GM10266 (cell line): ENCODE data around the gene SUPT6H.
"Not testable (repeated sequence)": the region's sequence is repeated elsewhere in the genome, so short reads cannot be mapped to it uniquely, and the experiment has no call there.

Experiments used
- DNase-seq: peaks from one replicate; pipeline ENCODE4 v3.0.0; 2012; ENCODE audit errors: extremely low spot score
- TF ChIP-seq, protein P1 (sequence below): IDR thresholded peaks from 2 replicates; pipeline ENCODE4 v1.5.1; 2012; ENCODE audit warnings: mild to moderate bottlenecking, low read depth; ENCODE audit not compliant: control insufficient read depth, insufficient read depth; ENCODE audit errors: missing control alignments

The SUPT6H gene

DNA sequence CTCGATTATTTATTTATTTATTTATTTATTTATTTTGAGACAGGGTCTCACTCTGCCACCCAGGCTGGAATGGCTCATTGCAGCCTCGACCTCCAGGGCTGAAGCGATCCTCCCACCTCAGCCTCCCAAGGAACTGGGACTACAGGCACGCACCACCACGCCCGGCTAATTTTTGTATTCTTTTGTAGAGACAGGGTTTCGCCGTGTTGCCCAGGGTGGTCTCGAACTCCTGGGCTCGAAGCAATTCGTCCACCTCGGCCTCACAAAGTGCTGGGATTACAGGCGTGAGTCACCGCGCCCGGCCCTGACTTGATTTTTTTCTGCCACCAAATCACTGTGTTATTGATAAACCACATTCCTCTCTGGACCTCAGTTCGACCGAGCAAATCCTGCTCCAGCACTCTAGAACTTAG, 57.0 kb downstream of the SUPT6H start:
- TF ChIP-seq, protein P1, sequence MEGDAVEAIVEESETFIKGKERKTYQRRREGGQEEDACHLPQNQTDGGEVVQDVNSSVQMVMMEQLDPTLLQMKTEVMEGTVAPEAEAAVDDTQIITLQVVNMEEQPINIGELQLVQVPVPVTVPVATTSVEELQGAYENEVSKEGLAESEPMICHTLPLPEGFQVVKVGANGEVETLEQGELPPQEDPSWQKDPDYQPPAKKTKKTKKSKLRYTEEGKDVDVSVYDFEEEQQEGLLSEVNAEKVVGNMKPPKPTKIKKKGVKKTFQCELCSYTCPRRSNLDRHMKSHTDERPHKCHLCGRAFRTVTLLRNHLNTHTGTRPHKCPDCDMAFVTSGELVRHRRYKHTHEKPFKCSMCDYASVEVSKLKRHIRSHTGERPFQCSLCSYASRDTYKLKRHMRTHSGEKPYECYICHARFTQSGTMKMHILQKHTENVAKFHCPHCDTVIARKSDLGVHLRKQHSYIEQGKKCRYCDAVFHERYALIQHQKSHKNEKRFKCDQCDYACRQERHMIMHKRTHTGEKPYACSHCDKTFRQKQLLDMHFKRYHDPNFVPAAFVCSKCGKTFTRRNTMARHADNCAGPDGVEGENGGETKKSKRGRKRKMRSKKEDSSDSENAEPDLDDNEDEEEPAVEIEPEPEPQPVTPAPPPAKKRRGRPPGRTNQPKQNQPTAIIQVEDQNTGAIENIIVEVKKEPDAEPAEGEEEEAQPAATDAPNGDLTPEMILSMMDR: no peak
- no peak for DNase-seq

DNA sequence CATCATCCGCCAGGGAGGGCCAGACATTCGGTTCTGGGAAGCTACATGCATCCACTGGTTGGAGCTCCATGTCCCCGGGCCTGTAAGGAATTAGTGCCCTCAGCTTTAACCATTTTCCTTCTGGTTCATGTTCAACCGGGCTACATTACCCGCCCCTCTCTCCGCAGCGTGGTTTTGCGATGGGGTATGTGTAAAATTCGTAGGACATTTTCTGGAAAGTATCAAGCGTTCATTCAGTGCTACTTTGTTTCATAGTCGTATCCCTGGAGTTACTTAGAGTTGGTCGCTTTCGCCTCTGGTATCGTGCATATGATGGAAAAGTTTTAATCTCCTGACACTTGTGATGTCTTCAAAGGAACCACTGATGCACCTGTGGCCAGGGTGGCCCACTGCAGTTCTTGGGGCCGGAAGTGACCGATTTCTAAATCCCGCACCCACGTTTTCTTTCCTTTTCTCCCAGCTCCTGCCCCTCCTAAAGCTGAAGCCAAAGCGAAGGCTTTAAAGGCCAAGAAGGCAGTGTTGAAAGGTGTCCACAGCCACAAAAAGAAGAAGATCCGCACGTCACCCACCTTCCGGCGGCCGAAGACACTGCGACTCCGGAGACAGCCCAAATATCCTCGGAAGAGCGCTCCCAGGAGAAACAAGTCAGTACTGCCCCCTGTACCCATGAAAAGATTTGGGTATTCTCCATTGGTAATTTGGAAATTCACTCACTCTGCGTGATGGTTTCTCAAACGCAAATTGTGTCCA, 58.4 kb downstream of the SUPT6H start:
- TF ChIP-seq, protein P1: no peak
- DNase-seq: no peak

DNA sequence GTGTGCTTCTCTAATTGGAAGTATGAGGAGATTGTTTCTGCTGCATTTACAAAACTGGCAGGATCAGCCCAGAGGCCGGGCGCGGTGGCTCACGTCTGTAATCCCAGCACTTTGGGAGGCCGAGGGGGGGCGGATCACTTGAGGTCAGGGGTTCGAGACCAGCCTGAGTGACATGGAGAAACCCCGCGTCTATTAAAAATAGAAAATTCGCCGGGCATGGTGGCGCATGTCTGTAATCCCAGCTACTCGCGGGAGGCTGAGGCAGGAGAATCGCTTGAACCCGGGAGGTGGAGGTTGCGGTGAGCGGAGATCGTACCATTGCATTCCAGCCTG, 59.0 kb downstream of the SUPT6H start:
- not testable (repeated sequence) for DNase-seq

DNA sequence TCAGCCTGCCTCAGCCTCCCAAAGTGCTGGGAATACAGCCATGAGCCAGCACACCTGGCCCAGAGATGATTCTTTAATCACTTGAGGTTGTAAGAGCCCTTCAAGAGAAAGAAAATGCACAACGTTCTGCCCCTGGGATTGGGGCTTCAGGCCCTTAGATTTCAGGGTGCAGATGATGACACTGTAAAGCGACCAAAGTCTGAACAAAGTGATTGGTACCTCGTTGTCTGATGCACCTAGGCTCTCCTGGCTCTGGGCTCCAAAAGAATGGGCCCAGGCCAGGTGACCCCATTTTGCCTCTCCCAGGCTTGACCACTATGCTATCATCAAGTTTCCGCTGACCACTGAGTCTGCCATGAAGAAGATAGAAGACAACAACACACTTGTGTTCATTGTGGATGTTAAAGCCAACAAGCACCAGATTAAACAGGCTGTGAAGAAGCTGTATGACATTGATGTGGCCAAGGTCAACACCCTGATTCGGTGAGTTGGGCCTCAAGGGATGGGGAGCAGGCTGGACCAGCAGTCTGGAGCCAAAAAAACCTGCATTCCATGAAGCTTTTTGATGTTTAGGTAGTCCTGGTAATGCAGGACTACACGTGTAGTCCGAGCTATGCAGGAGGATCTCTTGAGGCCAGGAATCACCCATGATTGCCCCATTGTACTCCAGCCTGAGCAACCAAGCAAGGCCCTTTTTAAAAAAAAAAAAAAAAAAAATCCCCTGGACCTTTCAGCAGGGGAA, 60.6 kb downstream of the SUPT6H start:
- no peak for DNase-seq
- TF ChIP-seq, protein P1: no peak

DNA sequence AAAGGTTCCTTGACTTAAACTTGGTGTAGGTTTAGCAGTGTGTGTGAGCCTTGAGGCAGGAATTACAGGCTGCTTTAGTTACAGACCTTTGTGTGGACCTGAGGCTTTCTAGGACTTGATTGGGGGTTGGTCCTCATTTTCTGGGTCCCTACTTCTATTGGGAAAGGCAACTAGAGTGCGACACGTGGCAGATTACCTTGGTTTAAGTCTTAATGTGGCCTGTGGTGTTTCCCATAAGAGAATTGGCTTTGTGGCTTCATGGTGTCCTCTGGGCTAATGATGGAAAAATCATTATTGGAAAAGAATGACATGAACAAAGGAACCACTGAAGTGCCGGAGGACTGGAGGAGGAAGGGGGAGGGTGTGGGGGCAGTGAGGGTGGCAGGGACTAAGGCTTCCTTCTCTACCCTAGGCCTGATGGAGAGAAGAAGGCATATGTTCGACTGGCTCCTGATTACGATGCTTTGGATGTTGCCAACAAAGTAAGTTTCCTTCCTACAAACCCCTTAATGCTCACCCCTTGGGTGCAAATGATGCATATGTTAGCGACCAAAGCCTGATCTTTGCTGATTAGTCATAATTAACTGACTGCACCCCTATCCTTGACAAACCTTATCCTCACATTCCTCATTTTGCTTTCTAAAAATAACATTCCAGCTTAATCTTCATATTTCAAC, 61.3 kb downstream of the SUPT6H start:
- DNase-seq: no peak
- TF ChIP-seq, protein P1: no peak

DNA sequence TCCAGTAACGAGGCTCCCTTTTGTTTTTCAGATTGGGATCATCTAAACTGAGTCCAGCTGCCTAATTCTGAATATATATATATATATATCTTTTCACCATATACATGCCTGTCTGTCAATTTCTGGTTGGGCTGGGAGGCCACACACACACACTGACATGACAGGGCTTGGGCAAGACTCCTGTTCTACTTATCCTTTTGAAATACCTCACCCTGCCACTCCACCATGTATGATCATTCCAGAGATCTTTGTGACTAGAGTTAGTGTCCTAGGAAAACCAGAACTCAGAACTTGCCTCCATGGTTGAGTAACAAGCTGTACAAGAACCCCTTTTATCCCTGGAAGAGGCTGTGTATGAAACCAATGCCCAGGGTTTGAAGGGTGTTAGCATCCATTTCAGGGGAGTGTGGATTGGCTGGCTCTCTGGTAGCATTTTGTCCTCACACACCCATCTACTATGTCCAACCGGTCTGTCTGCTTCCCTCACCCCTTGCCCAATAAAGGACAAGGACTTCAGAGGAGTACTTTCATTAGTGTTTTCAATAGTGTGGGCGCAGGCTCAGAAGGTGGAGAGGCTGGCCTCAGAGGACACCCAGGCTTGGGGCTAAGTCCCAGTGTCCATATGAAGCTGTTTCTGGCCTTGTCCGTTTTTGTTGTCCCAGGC, 62.0 kb downstream of the SUPT6H start:
- not testable (repeated sequence) for DNase-seq

DNA sequence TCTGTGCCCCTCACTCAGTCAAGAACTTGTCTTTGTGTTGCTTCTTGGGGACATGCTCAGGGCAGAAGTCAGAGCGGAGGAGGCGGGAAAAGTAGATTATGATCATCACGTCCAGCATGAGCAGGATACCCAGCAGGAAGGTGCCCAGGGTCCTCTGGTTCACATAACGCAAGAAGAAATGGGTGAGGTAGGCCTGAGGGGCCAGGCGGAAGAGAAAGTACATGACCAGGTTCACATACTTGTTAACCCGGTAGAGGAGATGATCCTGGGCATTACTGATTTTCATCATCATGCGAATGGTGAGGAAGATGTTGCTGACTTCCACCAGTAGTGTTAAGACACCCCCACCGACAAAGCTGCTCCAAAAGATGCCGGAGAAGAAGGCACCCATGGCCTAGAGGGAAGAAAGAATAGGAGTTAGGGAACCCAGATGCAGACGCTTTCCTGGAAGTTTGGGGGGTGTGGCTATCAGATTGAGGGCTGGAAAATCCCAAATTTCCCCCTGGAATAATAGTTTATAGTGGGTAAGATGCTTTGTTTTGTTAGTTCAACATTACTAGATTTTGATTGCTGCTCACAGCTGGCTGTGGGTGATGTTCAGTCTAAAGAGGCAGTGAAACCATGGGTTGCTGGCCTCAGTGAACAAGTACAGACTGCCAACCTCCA, 62.6 kb downstream of the SUPT6H start:
- no peak for DNase-seq

More for the DNA sequence above, 62.6 kb downstream of the SUPT6H start:
- TF ChIP-seq, protein P1: no peak
